Activated T-helper 1 cell treated with anti-CD3 and anti-CD28 coated beads, Interleukin-12 subunit alpha, Interleukin-12 subunit beta, Interleukin-2, Interleukin-4 antibody, amounts not matched to agents 30 ng/mL and 10 ng/mL and 1 ng/mL, durations not matched to agents 14 hours and 24 hours and 36 hours (primary cell): Measurements from ENCODE around the gene KLHDC8B. TPM values are rescaled to one million over a fixed set of nuclear protein-coding genes. Genes with fewer than 3 reads are reported as not detected.

Experiments used
- DNase-seq: peaks from one replicate; pipeline ENCODE4 v3.0.0; 2021; ENCODE audit warnings: low spot score
- H3K27ac Mint-ChIP-seq: one replicate; pipeline ENCODE4 v1.8.0; 2021; ENCODE audit warnings: mild to moderate bottlenecking, mixed read lengths
- H3K27me3 Mint-ChIP-seq: one replicate; pipeline ENCODE4 v1.8.0; 2022; ENCODE audit warnings: mild to moderate bottlenecking, moderate library complexity, mixed read lengths; ENCODE audit not compliant: insufficient read depth
- H3K36me3 Mint-ChIP-seq: one replicate; pipeline ENCODE4 v1.8.0; 2021; ENCODE audit warnings: low read depth, mixed read lengths
- H3K4me1 Mint-ChIP-seq: one replicate; pipeline ENCODE4 v1.8.0; 2021; ENCODE audit warnings: low read depth, mixed read lengths
- H3K4me3 Mint-ChIP-seq: one replicate; pipeline ENCODE4 v1.8.0; 2021; ENCODE audit warnings: mild to moderate bottlenecking, moderate library complexity, mixed read lengths
- H3K9me3 Mint-ChIP-seq: one replicate; pipeline ENCODE4 v1.8.0; 2021; ENCODE audit warnings: mixed read lengths
- intact Hi-C: fragments of 100-400 bp; cut with micrococcal nuclease; formaldehyde crosslinking; loops from one replicate; pipeline ENCODE4 v1.15.1; 2024
- total RNA-seq: library from RNA; stranded (reverse); gene quantifications from 2 replicates; pipeline ENCODE4 v1.2.3, GENCODE V29; 2022

KLHDC8B gene
- total RNA-seq, 1 donor from 2014 or later: 2.9 TPM

- Mint-ChIP-seq H3K27me3 (peaks cover 5% of the 10 kb centered on the region), H3K36me3 (no peaks in the 10 kb centered on the region), H3K27ac (no peak overlapping the region), H3K4me1 (no peaks in the 10 kb centered on the region), H3K9me3 (no peaks in the 10 kb centered on the region), H3K4me3 (no peak overlapping the region)
- no peak for DNase-seq
- intact Hi-C loops: no loop called here
Observed at GRCh38 chr3:49133226-49133951, 38.0 kb upstream of the KLHDC8B start.

DNA sequence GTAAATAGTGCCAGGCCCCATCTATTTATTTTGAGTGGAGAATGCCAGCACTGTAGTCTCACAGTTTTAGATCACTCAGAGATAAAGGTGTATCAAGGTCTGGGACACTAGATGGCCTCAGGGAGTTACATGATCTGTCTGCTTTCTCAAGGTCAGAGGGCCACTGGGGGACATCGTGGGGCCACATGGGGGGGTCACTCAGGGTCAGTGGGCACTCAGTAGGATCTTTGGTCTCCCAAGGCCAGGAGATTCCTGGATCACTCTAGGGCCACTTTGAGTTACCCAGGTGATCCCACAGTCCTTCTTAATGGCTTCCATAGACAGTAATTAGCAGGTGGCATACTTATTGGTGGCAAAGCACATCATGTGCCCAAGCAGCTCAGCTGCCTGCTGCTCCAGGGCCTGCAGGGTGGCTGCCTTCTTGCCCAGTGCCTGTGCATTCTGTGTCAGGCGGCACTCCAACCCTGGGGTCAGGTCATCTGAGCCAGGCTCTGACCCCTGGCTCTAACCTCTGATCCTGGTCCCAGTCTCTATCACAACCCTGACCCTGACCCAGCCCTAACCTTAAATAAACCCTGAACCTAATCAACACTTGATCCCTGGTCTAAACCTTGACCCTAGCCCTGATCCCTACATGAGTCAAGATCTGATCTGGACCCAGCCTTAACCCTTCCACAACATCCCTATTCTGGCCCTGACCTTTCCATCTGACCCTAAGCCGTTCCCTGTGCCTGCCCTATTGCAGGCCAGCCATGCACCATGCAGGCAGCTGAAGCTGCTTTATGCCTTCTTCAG lies 36.7 kb upstream of the KLHDC8B start:
- Mint-ChIP-seq H3K27ac (no peak overlapping the region), H3K4me1 (no peaks in the 10 kb centered on the region), H3K27me3 (peaks cover 5% of the 10 kb centered on the region), H3K36me3 (no peaks in the 10 kb centered on the region), H3K9me3 (no peaks in the 10 kb centered on the region), H3K4me3 (no peak overlapping the region)
- intact Hi-C loops: no loop called here
- DNase-seq: no peak

DNA sequence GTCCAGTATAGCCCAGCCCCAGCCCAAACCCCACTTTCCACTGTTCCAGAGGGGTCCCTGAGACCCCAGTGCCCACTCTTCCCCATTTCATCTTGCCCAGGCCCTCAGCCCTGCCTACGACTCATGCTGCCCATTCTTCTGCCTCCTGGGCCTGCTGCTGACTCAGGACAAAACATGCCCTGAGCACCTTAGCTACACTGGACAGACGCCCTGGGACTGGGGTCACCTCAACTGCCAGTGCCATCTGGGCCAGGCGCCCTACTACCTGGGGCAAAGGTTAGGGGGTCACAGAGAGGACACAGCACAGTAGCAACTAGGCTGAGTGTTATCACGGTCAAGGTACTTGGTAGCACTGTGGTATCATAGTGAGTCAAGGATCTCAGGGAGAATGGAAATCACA lies 35.9 kb upstream of the KLHDC8B start:
- Mint-ChIP-seq H3K27ac (no peak overlapping the region), H3K4me3 (no peak overlapping the region)

DNA sequence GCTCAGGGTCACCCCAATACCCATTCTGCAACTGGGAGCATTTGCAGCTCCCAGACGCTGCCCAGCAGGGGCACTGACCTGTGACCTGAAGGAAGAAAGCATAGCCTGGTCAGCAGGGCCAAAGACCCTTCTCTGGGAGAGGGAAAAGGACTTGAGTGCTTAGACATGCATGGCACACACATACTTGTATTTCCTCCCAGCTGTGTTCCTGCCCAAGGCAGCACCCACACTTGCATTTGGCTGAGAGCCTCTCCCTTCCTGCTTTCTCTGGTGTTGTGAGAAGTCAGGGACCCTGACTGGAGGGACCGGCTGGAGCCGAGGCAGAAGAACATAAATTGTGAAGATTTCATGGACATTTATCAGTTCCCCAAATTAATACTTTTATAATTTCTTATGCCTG lies 31.3 kb upstream of the KLHDC8B start:
- H3K36me3 Mint-ChIP-seq: no peaks in the 10 kb centered on the region
- intact Hi-C loops: no loop called here
- H3K4me1 Mint-ChIP-seq: peaks cover 20% of the 10 kb centered on the region
- no peak overlapping the region for H3K4me3 Mint-ChIP-seq
- DNase-seq: no peak
- no peak overlapping the region for H3K27ac Mint-ChIP-seq
- H3K9me3 Mint-ChIP-seq: no peaks in the 10 kb centered on the region
- no peaks in the 10 kb centered on the region for H3K27me3 Mint-ChIP-seq

More for the DNA sequence above, 35.9 kb upstream of the KLHDC8B start:
- intact Hi-C loops: no loop called here
- no peak for DNase-seq
- Mint-ChIP-seq H3K4me1 (peaks cover 6% of the 10 kb centered on the region), H3K9me3 (no peaks in the 10 kb centered on the region), H3K27me3 (peaks cover 5% of the 10 kb centered on the region), H3K36me3 (no peaks in the 10 kb centered on the region)

DNA sequence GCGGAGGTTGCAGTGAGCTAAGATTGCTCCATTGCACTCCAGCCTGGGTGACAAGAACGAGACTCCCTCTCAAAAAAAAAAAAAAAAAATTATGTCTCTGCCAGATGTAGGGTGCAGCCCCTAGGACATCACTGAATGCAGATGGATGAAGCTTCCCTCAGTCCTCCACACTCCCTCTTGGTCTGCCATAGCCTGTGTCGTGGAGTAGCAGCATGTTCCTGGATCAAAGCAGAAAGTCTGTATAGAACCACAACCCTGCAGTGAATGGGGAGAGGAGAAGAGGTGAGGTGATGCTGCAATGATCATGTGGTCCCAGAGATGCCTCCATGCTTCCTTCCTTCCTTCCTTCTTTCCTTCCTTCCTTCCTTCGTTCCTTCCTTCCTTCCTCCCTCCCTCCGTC lies 23.2 kb upstream of the KLHDC8B start:
- no peak for DNase-seq
- no peaks in the 10 kb centered on the region for H3K4me1 Mint-ChIP-seq
- H3K9me3 Mint-ChIP-seq: no peaks in the 10 kb centered on the region
- H3K4me3 Mint-ChIP-seq: no peak overlapping the region
- H3K27ac Mint-ChIP-seq: no peak overlapping the region
- intact Hi-C loops: no loop called here
- H3K27me3 Mint-ChIP-seq: peaks cover 2% of the 10 kb centered on the region
- no peaks in the 10 kb centered on the region for H3K36me3 Mint-ChIP-seq

DNA sequence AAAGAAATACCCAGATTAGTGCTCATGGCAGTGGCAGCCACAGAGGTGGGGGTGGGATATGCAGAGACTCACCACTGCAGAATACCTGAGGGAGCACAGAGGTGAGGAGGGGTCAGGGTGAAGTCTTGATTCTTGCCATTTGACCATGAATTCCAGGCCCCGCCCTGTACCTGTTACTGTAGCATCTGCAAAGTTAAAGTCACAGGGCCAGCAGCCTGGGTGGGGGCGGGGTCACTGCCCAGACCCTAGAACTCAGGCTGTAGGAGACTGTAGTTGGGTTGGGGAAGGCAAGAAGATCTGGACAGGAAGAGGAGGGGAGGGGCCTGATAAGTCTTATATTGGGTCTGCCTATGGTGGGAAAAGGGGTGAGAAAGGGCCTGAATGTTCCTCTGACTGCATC lies 19.8 kb upstream of the KLHDC8B start:
- H3K9me3 Mint-ChIP-seq: no peaks in the 10 kb centered on the region
- intact Hi-C loops: no loop called here
- H3K27me3 Mint-ChIP-seq: peaks cover 2% of the 10 kb centered on the region
- no peaks in the 10 kb centered on the region for H3K36me3 Mint-ChIP-seq
- no peak for DNase-seq
- H3K4me1 Mint-ChIP-seq: no peaks in the 10 kb centered on the region
- peak overlapping the region; percentile 31 for H3K27ac Mint-ChIP-seq
- no peak overlapping the region for H3K4me3 Mint-ChIP-seq

DNA sequence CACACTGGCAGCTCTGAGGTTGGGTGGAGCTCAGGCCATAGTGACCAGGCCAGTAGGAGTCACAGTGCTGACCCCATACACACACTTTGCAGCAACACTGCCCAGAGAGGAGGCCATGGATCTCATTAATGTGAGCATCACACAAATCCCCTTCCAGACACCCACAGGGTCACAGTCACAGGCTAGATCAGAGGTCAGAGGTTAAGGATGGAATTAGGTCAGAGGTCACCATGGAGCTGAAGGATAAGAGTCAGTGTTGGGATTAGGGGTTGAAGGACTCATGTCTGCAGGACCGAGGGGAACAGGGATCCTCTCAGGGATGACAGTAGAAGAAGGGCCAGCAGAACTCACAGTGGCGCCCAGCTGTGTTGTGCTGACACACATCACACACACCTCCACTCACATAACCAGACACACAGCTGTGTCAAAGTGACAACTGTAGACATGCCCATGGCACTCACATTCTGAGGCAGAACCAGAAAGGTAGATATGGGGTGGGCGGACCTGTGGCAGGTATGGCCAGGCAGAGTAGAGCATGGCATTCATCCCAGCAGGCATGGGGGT lies 18.0 kb upstream of the KLHDC8B start:
- intact Hi-C loops: no loop called here
- no peak overlapping the region for H3K27ac Mint-ChIP-seq
- no peak overlapping the region for H3K4me3 Mint-ChIP-seq

DNA sequence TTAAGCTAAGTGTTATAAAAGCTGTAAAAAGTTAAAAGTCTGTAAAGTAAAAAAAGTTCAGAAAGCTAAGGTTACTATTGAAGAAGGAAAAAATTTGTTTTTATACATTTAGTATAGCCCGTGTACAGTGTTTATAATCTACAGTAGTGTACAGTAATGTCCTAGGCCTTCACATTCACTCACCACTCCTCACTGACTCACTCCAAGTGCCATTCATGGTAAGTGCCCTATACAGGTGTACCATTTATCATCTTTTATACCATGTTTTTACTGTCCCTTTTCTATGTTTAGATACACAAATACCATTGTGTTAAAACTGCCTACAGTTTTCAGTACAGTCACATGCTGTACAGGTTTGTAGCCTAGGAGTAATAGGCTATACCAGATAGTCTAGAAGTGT lies 14.1 kb upstream of the KLHDC8B start:
- Mint-ChIP-seq H3K4me1 (no peaks in the 10 kb centered on the region), H3K9me3 (no peaks in the 10 kb centered on the region), H3K36me3 (peaks cover 2% of the 10 kb centered on the region), H3K4me3 (no peak overlapping the region), H3K27ac (no peak overlapping the region), H3K27me3 (no peaks in the 10 kb centered on the region)
- no peak for DNase-seq
- intact Hi-C loops: loop anchor here (5.0 kb wide), 1 partner anchor 55 kb away; the partner anchor contains the start of gene QARS1

More for the DNA sequence above, 18.0 kb upstream of the KLHDC8B start:
- Mint-ChIP-seq H3K27me3 (peaks cover 2% of the 10 kb centered on the region), H3K9me3 (no peaks in the 10 kb centered on the region), H3K4me1 (no peaks in the 10 kb centered on the region), H3K36me3 (no peaks in the 10 kb centered on the region)
- no peak for DNase-seq

- no peak overlapping the region for H3K27ac Mint-ChIP-seq
- no peaks in the 10 kb centered on the region for H3K9me3 Mint-ChIP-seq
- H3K27me3 Mint-ChIP-seq: no peaks in the 10 kb centered on the region
- no peaks in the 10 kb centered on the region for H3K4me1 Mint-ChIP-seq
- H3K4me3 Mint-ChIP-seq: no peak overlapping the region
- intact Hi-C loops: loop anchor here (1.0 to 5.0 kb wide), 2 partner anchors 56 to 171 kb away; partner anchors contain the start of gene QARS1
- DNase-seq: peak; percentile 47
- H3K36me3 Mint-ChIP-seq: peaks cover 3% of the 10 kb centered on the region
Observed at GRCh38 chr3:49158103-49158709, 13.2 kb upstream of the KLHDC8B start.

- DNase-seq: no peak
- Mint-ChIP-seq H3K4me1 (no peaks in the 10 kb centered on the region), H3K9me3 (no peaks in the 10 kb centered on the region), H3K27ac (no peak overlapping the region), H3K4me3 (no peak overlapping the region), H3K27me3 (no peaks in the 10 kb centered on the region), H3K36me3 (peaks cover 7% of the 10 kb centered on the region)
- intact Hi-C loops: loop anchor here (1.0 to 5.0 kb wide), 2 partner anchors 56 to 171 kb away; partner anchors contain the start of gene QARS1
Observed at GRCh38 chr3:49158792-49159191, 12.6 kb upstream of the KLHDC8B start.

DNA sequence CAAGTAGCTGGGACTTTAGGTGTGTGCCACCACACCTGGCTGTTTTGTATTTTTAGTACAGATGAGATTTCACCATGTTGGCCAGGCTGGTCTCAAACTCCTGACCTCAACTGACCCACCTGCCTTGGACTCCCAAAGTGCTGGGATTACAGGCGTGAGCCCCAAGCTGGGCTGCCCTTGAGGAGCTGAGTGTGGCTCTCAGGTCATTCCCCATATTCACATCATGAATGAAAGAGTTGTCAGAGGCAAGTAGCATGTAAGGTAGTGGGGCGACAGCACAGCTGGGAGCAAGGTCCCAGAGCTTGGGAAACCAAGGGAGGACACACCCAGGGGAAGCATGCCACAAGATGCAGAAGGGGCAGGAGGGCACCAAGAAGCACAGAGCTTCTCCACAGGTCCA lies 10.2 kb upstream of the KLHDC8B start:
- H3K4me1 Mint-ChIP-seq: peaks cover 14% of the 10 kb centered on the region
- H3K4me3 Mint-ChIP-seq: no peak overlapping the region
- intact Hi-C loops: no loop called here
- H3K36me3 Mint-ChIP-seq: peaks cover 17% of the 10 kb centered on the region
- no peaks in the 10 kb centered on the region for H3K9me3 Mint-ChIP-seq
- no peak overlapping the region for H3K27ac Mint-ChIP-seq
- DNase-seq: no peak
- H3K27me3 Mint-ChIP-seq: no peaks in the 10 kb centered on the region

DNA sequence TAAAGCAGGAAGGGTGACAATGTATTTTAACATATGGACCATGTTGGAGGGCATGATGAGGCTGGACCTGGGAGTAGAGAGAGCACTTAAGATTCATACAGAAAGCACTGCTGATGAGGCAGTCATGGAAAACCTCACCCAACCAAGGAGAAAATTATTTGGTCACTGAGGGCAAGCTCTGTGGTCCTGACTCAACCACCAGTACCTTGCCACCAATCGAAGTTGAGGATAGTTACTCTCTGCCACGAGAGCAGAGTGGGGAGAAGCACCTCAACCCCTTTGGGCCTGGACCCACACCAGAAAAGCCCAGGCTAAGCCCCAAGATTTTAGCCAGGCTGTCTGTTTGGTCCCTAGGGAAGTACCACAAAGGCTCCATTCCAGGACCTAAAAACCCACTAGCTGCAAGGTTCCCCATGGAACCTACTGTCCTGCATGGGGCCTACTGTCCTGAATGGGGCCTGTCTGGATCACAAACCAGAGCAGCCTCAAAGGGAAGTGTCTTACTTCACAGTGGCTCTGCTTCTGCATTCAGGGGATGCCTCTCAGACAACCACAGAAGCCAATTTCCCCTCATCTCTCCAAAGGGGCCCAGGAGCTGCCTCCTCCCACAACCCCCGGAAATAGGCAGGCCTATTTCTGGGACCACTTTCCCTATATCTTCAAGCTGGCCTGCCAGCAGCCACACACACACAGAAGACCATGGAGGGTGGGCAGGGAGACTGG lies 9.4 kb upstream of the KLHDC8B start:
- Mint-ChIP-seq H3K36me3 (peaks cover 20% of the 10 kb centered on the region), H3K27me3 (no peaks in the 10 kb centered on the region), H3K4me3 (no peak overlapping the region), H3K4me1 (peaks cover 14% of the 10 kb centered on the region), H3K27ac (no peak overlapping the region), H3K9me3 (no peaks in the 10 kb centered on the region)
- intact Hi-C loops: no loop called here
- no peak for DNase-seq
